ENCODE measurements around the gene HTRA1. TPM values are rescaled to one million over a fixed set of nuclear protein-coding genes. Genes with fewer than 3 reads are reported as not detected.
A peak's percentile ranks its signal among the peaks of the same experiment; 100 is the strongest.

The HTRA1 gene
- polyA plus RNA-seq, 3 donors, result 0.84 to 4.7 (median 2.2) TPM

DNA sequence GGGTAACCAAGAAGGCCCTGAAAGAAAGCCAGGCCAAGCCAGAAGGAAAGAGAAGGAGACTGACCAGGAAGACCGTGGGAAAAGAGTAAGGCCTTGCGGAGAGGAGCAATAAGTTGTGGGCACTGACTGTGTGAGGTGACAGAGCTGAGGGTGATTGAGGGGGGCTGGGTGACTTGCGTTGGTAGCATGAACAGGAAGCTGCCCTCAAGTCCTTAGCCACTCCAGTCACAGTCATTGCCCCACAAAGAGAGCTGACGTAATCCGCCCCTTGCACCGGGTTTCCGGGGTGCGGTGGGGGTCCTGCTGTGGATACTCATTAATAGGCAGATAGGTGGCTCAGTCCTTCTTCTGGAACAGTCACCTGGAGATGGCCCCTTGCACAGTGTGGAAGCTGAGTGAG is 83.1 kb downstream of the HTRA1 start:
- Histone ChIP-seq H3K4me2 (replicated peaks; ENCODE audit: extremely low read depth, low read length, poor library complexity, severe bottlenecking) (no peak overlapping the region), H4K20me1 (ENCODE audit: insufficient read depth, low read length) (no peaks in the 10 kb centered on the region), H3K27me3 (ENCODE audit: control insufficient read depth in 2 of 2, insufficient read depth in 2 of 2, low read length in 2 of 2) (no peaks in the 10 kb centered on the region), H3K9ac (ENCODE audit: insufficient read depth, low read length, poor library complexity, severe bottlenecking) (no peak overlapping the region), H3K4me1 (ENCODE audit: control insufficient read depth in 1 of 2, insufficient read depth in 2 of 2, low read length in 2 of 2) (peaks cover 8 to 31% of the 10 kb centered on the region in 2 donors), H3K79me2 (ENCODE audit: insufficient read depth, low read length) (no peaks in the 10 kb centered on the region), H2AFZ (ENCODE audit: insufficient read depth, low read depth, low read length, poor library complexity, severe bottlenecking) (peak overlapping the region; percentile 12), H3K27ac (ENCODE audit: low read depth in 1 of 2, low read length in 2 of 2) (no peak overlapping the region), H3K9me3 (replicated peaks in 1 of 2; ENCODE audit: control insufficient read depth in 1 of 2, insufficient read depth in 1 of 2, low read length in 2 of 2) (no peaks in the 10 kb centered on the region), H3K4me3 (replicated peaks in 1 of 3; ENCODE audit: low read depth in 2 of 3, low read length in 3 of 3) (no peak overlapping the region), H3K36me3 (replicated peaks in 1 of 2; ENCODE audit: control insufficient read depth in 1 of 2, insufficient read depth in 2 of 2, low read length in 2 of 2) (no peaks in the 10 kb centered on the region)
- Mint-ChIP-seq H3K36me3 (no peaks in the 10 kb centered on the region), H3K9me3 (peaks cover 0 to 2% (median 0%) of the 10 kb centered on the region in 7 donors), H3K27ac (peak overlapping the region in 1 of 7 donors; percentile 60), H3K4me3 (no peak overlapping the region), H3K4me1 (peaks cover 49% of the 10 kb centered on the region), H3K27me3 (ENCODE audit: low read depth in 3 of 3) (peaks cover 2 to 14% (median 13%) of the 10 kb centered on the region in 3 donors)
- 66% methylated on average over 6 of the region's 8 CpGs for WGBS (ENCODE audit: insufficient coverage)
- DNase-seq, result peak; percentile 10 to 15 (median 12)
- intact Hi-C loops (cut with micrococcal nuclease), result no loop called here
- TF ChIP-seq, protein P1, sequence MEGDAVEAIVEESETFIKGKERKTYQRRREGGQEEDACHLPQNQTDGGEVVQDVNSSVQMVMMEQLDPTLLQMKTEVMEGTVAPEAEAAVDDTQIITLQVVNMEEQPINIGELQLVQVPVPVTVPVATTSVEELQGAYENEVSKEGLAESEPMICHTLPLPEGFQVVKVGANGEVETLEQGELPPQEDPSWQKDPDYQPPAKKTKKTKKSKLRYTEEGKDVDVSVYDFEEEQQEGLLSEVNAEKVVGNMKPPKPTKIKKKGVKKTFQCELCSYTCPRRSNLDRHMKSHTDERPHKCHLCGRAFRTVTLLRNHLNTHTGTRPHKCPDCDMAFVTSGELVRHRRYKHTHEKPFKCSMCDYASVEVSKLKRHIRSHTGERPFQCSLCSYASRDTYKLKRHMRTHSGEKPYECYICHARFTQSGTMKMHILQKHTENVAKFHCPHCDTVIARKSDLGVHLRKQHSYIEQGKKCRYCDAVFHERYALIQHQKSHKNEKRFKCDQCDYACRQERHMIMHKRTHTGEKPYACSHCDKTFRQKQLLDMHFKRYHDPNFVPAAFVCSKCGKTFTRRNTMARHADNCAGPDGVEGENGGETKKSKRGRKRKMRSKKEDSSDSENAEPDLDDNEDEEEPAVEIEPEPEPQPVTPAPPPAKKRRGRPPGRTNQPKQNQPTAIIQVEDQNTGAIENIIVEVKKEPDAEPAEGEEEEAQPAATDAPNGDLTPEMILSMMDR (IDR thresholded peaks at IDR 0.05), result no peak

DNA sequence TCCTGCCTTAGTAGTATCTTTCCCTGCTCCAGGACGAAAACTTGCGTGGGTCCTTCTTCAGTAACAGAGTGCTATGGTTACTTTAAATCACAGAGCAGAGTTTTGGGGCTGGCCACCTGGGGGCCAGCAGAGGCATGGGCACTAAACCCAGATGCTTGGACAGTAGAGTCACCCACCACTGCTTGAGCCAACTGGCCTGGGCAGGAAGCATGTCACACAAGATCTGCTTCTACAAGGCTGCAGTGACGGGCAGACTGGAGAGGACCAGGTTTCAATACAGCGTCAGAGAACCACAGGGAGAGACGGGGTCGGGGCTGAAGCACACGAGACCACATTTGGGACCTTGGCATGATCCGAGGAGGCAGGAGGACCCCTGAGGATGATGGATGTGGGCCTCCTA is 84.9 kb downstream of the HTRA1 start:
- DNase-seq, result no peak
- Histone ChIP-seq H3K79me2 (ENCODE audit: insufficient read depth, low read length) (no peaks in the 10 kb centered on the region), H3K4me2 (replicated peaks; ENCODE audit: extremely low read depth, low read length, poor library complexity, severe bottlenecking) (no peak overlapping the region), H3K4me3 (replicated peaks in 1 of 3; ENCODE audit: low read depth in 2 of 3, low read length in 3 of 3) (no peak overlapping the region), H3K9me3 (replicated peaks in 1 of 2; ENCODE audit: control insufficient read depth in 1 of 2, insufficient read depth in 1 of 2, low read length in 2 of 2) (no peaks in the 10 kb centered on the region), H2AFZ (ENCODE audit: insufficient read depth, low read depth, low read length, poor library complexity, severe bottlenecking) (no peak overlapping the region), H3K9ac (ENCODE audit: insufficient read depth, low read length, poor library complexity, severe bottlenecking) (no peak overlapping the region), H3K4me1 (ENCODE audit: control insufficient read depth in 1 of 2, insufficient read depth in 2 of 2, low read length in 2 of 2) (peaks cover 6 to 25% of the 10 kb centered on the region in 2 donors), H3K27me3 (ENCODE audit: control insufficient read depth in 2 of 2, insufficient read depth in 2 of 2, low read length in 2 of 2) (no peaks in the 10 kb centered on the region), H3K36me3 (replicated peaks in 1 of 2; ENCODE audit: control insufficient read depth in 1 of 2, insufficient read depth in 2 of 2, low read length in 2 of 2) (no peaks in the 10 kb centered on the region), H4K20me1 (ENCODE audit: insufficient read depth, low read length) (no peaks in the 10 kb centered on the region), H3K27ac (ENCODE audit: low read depth in 1 of 2, low read length in 2 of 2) (no peak overlapping the region)
- Mint-ChIP-seq H3K36me3 (no peaks in the 10 kb centered on the region), H3K27ac (peak overlapping the region in 1 of 7 donors; percentile 9), H3K4me1 (peaks cover 40% of the 10 kb centered on the region), H3K9me3 (peaks cover 0 to 2% (median 0%) of the 10 kb centered on the region in 7 donors), H3K27me3 (ENCODE audit: low read depth in 3 of 3) (peaks cover 2 to 12% (median 9%) of the 10 kb centered on the region in 3 donors), H3K4me3 (no peak overlapping the region)
- TF ChIP-seq, protein P1 (IDR thresholded peaks at IDR 0.05), result no peak
- WGBS (ENCODE audit: insufficient coverage), result 92% methylated on average over 6 of the region's 8 CpGs
- intact Hi-C loops (cut with micrococcal nuclease), result no loop called here
